NOMO-1 treated with DMSO at 0.1 percent for 48 hours (cell line): ENCODE data around the gene AADACL4.
"Not testable (repeated sequence)": the region's sequence is repeated elsewhere in the genome, so short reads cannot be mapped to it uniquely, and the experiment has no call there.

Source experiments
- DNase-seq: peaks from one replicate; lab custom pipeline; 2025; ENCODE audit not compliant: unreplicated experiment; lab: John Stamatoyannopoulos, UW

Gene AADACL4

DNA sequence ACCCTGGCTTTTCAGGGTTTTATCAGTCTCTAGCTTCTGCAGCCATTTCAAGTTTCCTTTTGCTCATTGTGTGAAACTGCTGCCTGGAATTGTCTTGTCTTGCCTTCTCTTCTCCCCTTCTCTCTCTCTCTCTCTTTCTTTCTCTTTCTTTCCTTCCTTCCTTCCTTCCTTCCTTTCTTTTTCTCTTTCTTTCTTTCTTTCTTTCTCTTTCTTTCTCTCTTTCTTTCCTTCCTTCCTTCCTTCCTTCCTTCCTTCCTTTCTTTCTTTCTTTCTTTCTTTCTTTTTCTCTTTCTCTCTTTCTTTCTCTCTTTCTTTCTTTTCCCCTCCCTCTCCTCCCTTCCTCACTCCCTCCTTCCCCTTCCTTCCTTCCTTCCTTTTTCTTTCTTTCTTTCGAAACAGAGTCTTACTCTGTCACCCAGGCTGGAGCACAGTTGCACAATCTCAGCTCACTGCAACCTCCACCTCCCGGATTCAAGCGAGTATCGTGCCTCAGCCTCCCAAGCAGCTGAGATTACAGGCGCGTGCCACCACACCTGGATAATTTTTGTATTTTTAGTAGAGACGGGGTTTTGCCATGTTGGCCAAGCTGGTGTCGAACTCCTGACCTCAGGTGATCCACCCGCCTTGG, 14.1 kb downstream of the AADACL4 start:
- DNase-seq, result not testable (repeated sequence)

DNA sequence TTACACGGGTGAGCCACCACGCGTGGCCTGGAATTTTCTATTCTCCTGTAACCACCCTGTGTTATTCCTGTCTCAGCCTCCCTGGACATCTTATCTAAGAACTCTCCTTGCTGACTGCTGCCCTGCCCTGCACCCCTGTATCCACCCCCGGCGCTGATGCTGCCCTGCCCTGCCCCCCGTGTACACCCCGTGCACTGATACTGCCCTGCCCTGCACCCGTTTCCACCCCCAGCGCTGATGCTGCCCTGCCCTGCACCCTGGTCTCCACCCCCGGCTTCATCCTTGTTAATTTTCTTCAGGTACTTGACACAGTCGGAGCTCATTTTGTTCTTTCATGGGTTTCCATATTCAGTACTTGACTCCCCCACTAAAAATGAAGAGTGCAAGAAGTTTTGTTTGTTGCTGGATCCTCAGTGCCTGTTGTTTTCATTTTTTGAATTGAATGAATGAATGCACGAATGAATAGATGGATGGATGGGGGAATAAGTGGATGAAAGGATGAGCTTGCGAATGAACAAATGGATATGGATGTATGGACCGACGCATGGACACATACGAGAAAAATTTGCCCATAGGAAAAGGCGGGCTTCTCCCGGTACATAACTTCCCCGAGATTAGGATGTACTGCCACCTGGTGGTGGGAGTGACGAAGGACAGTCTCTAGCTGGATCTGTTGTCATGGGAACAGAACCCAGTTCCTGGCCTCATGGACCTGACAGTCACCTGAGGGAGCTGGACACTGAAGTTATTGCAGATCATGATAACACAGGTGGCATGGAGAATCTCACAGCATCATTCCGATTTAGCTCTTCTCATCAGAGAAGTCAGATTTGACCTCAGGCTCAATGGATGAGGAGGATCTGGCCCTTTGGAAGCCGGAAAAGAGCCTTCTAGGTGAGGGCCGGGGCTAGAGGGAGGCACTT, 14.9 kb downstream of the AADACL4 start:
- DNase-seq, result peak; percentile 40

DNA sequence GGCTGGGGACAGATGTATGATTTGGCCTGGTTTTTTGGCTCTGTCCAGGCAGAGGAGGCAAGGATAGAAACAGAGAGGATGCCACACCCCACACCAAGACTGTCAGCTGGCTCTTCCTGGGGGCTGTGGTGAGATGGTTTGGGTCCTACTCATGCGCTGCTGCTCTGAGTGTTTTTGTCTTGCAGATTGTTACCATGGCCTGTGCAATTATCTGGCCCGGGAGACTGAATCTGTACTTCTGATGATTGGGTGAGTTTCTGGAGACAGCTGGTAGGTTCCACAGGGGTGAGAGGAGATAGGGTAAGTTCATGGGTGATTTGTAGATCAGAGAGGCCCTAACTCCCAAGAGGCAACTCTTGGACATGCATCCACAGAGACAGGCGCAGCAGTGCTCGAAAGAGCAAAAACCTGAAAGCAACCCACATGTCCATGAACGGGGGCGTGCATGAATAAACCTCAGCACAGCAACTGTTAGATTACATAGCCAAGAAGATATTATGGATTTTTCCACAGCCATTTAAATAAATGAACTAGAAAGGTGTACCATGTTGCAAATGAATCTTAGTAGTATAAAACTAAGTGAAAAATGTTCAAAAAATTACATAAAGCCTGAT, 17.8 kb downstream of the AADACL4 start:
- DNase-seq, result no peak

DNA sequence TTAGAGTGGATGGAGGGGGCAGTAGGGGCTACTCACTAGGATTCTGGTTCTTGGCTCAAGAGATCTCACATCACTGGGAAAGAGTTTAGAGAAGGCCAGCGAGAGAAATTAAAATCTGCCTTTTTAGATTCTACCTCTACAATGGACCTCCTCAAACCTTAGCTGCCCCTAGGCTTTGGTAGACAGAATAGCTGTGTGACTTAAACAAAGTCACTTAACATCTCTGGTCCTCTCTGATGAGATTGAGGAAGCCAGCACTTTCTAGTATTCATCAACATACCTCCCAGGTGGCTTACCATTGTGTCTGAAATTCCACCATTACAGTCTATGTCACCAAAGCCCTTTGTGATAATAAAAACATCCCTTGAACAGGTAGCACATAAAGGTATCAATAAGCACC, 18.7 kb downstream of the AADACL4 start:
- DNase-seq, result no peak

GRCh38 chr1:12665511-12665910, 21.6 kb downstream of the AADACL4 start:
- no peak for DNase-seq

- no peak for DNase-seq
Observed at GRCh38 chr1:12666141-12666735, 22.4 kb downstream of the AADACL4 start.

GRCh38 chr1:12669529-12670068, 25.7 kb downstream of the AADACL4 start:
- no peak for DNase-seq

DNA sequence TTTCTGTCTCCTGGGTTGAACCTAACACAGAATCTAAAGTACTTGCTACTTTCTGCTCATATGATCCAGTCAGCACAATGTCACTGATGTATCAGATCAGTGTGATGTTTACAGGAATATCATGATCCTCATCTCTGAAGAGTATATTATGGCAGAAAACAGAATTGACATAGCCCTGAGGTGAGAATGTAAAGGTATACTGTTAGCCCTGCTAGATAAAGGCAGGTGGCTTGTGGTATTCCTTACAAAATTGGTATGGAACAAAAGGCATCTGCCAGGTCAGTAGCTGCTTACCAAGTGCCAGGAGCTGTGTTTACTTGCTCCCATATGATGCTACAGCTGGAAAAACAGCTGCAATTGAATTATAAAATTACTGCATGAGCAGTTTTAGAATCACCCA, 30.5 kb downstream of the AADACL4 start:
- no peak for DNase-seq

DNA sequence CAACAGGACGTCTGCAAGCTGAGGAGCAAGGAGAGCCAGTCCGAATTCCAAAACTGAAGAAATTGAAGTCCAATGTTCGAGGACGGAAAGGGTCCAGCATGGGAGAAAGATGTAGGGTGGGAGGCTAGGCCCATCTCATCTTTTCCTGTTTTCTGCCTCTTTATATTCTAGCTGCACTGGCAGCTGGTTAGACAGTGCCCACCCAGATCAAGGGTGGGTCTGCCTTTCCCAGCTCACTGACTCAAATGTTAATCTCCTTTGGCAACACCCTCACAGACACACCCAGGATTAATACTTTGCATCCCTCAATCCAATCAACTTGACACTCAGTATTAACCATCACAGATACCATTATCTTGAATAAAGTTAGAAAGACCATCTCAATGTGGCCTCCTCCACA, 32.2 kb downstream of the AADACL4 start:
- DNase-seq, result not testable (repeated sequence)

DNA sequence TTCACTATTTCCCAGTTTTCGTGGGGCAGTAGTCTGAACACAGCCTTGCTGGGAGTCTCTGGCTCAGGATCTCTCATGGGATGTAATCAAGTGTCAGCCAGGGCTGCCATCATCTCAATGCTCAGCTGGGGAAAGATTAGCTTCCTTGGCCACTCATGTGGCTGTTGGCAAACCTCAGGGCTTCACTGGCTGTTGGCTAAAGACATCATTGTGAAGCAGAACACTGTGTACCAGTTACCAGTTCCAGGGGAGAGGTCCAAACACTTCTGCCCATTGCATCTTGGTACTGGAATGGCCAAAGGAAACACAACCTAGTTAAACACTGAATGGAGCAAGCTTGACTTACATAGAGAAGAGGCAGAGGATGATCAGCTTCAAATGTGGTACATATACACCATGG, 33.7 kb downstream of the AADACL4 start:
- no peak for DNase-seq

DNA sequence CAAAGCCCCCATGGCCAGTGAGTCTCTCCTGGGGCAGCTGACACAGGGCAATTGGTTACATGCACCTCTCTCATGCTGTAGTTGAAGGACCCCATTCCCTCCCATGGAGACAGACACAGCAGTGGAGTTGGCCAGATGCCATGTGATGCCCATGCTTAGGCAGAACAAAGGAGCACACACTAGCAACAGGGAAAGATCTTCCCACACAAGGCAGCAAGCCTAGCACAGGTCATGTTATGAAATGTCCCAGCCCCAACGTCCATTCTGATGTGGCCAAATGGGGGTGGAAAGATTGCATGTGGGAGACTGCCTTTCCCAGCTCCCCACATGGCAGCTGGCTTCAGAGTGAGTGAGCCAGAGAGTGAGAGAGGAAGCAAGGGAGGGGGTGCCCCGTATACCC, 34.5 kb downstream of the AADACL4 start:
- no peak for DNase-seq

GRCh38 chr1:12678820-12679219, 34.9 kb downstream of the AADACL4 start:
- DNase-seq, result no peak

DNA sequence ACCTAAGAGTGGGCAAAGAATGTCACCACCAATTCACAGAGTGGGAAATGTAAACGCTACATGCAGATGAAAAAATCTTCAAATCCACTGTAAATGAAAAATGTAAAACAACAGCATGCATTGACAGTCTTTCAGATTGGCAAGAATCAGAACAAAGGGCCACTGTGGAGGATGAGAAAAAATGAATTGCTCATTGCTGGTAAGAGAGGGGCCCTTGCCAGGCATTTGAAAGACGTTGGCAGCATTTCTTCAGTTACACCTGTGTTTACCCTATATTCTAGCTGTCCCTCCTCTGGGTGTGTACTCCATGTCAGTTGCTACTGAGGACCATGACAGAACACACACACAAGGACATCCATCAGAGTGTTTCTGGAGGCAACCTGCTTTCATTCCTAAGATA, 46.3 kb downstream of the AADACL4 start:
- DNase-seq, result no peak

DNA sequence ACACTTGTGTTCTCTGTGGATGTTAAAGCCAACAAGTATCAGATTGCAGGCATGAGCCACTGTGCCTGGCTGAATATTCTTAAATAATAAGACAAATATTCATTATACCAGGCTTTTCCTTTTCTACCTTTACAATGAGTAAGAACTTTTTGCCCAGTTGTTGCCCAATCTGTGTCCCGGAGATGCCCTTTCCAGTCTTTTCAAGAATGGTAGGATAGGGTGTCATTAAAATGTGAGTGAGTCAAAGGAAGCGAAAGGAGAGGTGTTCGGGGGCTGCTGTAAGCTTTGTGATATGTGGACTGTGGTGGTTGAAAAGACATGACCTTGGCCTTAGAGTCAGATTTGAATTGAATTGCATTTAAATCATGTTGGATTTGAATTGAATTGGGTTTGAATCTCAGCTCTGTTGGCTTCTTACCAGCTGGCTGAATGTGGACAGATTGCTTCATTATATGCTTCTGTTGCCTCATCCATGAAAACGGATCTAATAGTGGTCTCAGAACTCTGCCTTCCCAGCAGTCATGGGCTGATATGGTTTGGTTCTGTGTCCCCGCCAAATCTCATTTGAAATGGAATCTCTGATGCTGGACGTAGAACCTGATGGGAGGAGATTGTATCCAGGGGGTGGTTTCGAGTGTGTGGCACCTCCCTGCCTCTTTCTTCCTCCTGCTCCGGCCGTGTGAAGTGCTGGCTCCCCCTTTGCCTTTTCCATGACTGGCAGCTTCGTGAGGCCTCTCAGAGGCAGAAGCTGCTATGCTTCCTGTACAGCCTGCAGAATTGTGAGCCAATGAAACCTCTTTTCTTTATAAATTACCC, 49.3 kb downstream of the AADACL4 start:
- no peak for DNase-seq

DNA sequence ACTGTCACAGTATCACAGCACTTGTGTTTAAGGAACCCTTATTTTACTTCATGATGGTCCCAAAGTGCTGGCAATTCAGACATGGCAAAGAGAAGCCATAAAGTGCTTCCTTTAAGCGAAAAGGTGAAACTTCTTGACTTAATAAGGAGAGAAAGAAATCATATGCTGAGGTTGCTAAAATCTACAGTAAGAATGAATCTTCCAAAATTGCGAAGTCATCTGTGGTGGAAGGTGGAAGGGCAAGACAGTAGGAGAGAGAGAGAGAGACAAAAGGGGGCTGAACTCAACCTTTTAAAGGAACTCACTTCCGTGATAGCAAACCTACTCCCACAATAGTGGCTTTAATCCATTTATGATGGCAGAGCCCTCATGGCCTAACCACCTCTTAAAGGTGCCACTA, 52.8 kb downstream of the AADACL4 start:
- no peak for DNase-seq

DNA sequence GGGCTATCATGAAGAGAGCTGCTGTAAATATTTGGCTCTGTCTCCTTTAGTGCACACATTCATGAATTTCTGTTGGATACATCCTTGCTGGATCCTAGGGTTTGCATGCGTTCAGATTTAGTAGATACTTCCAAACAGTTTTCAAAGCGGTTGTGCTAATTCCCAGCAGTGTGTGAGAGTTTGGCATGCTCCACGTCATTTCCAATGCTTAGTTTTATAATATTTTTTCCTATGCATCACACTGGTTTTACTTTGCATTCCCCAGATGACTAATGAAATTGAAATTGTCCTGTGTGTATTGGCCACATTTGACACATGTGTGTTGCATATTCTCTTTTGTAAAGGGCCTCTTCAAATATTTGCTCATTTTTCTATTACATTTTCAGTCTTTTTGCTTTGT, 53.5 kb downstream of the AADACL4 start:
- DNase-seq, result no peak

- DNase-seq, result no peak
Observed at GRCh38 chr1:12703821-12704451, 60.1 kb downstream of the AADACL4 start.

DNA sequence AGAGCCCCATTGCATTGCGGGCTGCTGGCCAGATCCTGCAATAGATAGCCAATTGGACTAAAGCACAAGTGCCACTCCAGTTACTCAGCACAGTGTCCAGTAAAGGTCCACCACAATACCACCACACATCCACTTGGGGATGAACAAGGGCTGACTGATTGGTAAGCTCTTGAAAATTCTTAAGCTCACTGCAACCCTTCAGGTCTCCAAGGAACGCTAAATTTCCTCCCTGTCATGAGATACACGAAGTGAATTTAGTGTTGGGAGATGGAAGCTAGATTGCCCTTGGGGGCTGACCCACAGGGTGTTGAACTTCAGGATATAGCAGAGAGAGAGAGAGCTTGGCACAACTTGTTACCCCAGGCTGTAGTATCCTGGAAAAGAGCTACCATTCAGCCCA, 62.2 kb downstream of the AADACL4 start:
- DNase-seq, result no peak

GRCh38 chr1:12708396-12709090, 64.7 kb downstream of the AADACL4 start:
- DNase-seq, result no peak
